Measurements from ENCODE around the gene SLC1A3.

- TF ChIP-seq, protein P1, sequence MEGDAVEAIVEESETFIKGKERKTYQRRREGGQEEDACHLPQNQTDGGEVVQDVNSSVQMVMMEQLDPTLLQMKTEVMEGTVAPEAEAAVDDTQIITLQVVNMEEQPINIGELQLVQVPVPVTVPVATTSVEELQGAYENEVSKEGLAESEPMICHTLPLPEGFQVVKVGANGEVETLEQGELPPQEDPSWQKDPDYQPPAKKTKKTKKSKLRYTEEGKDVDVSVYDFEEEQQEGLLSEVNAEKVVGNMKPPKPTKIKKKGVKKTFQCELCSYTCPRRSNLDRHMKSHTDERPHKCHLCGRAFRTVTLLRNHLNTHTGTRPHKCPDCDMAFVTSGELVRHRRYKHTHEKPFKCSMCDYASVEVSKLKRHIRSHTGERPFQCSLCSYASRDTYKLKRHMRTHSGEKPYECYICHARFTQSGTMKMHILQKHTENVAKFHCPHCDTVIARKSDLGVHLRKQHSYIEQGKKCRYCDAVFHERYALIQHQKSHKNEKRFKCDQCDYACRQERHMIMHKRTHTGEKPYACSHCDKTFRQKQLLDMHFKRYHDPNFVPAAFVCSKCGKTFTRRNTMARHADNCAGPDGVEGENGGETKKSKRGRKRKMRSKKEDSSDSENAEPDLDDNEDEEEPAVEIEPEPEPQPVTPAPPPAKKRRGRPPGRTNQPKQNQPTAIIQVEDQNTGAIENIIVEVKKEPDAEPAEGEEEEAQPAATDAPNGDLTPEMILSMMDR (conservative IDR thresholded peaks at IDR 0.05; ENCODE audit: low read length), result no peak
- TF ChIP-seq EZH2phosphoT487 (IDR thresholded peaks at IDR 0.05; ENCODE audit: borderline replicate concordance), result no peak
These were observed 10.2 kb upstream of the SLC1A3 start for GRCh38 chr5:36596247-36596646.
